A673 (cell line): ENCODE data around the gene RPS6KA2. TPM values are rescaled to one million over a fixed set of nuclear protein-coding genes. Genes with fewer than 3 reads are reported as not detected.

Experiments used
- BruUV-seq: library from RNA; stranded (reverse); fragments of 400-500 nt; replicated peaks from 2 replicates; lab custom pipeline; 2021; lab: Mats Ljungman, UMichigan
- CTCF ChIA-PET: fragments of 300-600 bp; sonication (Branson Sonifier 250); formaldehyde crosslinking; loops from one replicate; lab custom pipeline; 2022; ENCODE audit warnings: antibody characterized with exemption; lab: Charles Lee
- POLR2A ChIA-PET: fragments of 300-600 bp; sonication (Branson Sonifier 250); formaldehyde crosslinking; loops from one replicate; lab custom pipeline; 2022; ENCODE audit warnings: antibody characterized with exemption; ENCODE audit not compliant: low non-redundant PET; lab: Charles Lee
- DNase-seq: peaks from one replicate; pipeline ENCODE4 v3.0.0-alpha.2; 2015; ENCODE audit warnings: low spot score
- H3K27ac ChIP-seq: fragments of 200-600 bp; sonication (generic); 2 replicates; pipeline ENCODE4 v1.5.1; 2016; ENCODE audit warnings: mixed run types, low read depth, mild to moderate bottlenecking, mixed read lengths, antibody characterized with exemption, low read length; ENCODE audit not compliant: poor library complexity, severe bottlenecking
- H3K27me3 ChIP-seq: fragments of 200-600 bp; sonication (generic); replicated peaks from 2 replicates; pipeline ENCODE4 v1.6.1; 2017; ENCODE audit warnings: mixed run types, low read depth, mild to moderate bottlenecking, mixed read lengths, antibody characterized with exemption, low read length; ENCODE audit not compliant: insufficient read depth, poor library complexity
- H3K36me3 ChIP-seq: fragments of 200-600 bp; sonication (generic); 2 replicates; pipeline ENCODE4 v1.6.1; 2016; ENCODE audit warnings: mixed run types, mild to moderate bottlenecking, mixed read lengths, antibody characterized with exemption, low read length; ENCODE audit not compliant: insufficient read depth, poor library complexity, severe bottlenecking
- H3K4me1 ChIP-seq: fragments of 200-600 bp; sonication (generic); 2 replicates; pipeline ENCODE4 v1.6.1; 2017; ENCODE audit warnings: mixed run types, mild to moderate bottlenecking, mixed read lengths, antibody characterized with exemption, low read length; ENCODE audit not compliant: insufficient read depth, poor library complexity, severe bottlenecking
- H3K4me3 ChIP-seq: fragments of 200-600 bp; sonication (generic); 2 replicates; pipeline ENCODE4 v1.5.1; 2016; ENCODE audit warnings: low read depth, mixed run types, mild to moderate bottlenecking, mixed read lengths, low read length; ENCODE audit not compliant: poor library complexity, severe bottlenecking
- H3K9me3 ChIP-seq: fragments of 200-600 bp; sonication (generic); 2 replicates; pipeline ENCODE4 v1.6.1; 2016; ENCODE audit warnings: mixed run types, low read depth, mild to moderate bottlenecking, mixed read lengths, antibody characterized with exemption, low read length; ENCODE audit not compliant: poor library complexity, severe bottlenecking
- EZH2 ChIP-seq: fragments of 200-600 bp; sonication (generic); IDR thresholded peaks from 2 replicates; pipeline ENCODE4 v1.6.1; 2017; ENCODE audit warnings: borderline replicate concordance, low read depth, mild to moderate bottlenecking, mixed read lengths, antibody characterized with exemption, low read length; ENCODE audit not compliant: poor library complexity, severe bottlenecking
- intact Hi-C: fragments of 100-400 bp; cut with micrococcal nuclease; formaldehyde crosslinking; loops from one replicate; pipeline ENCODE4 v1.10.0; 2022; ENCODE audit not compliant: unreplicated experiment
- total RNA-seq: library from RNA; stranded (reverse); gene quantifications from 2 replicates; pipeline ENCODE4 v1.2.3, GENCODE V29; 2021
- TF ChIP-seq, protein P1 (sequence below): fragments of 300-800, 200-600 bp; sonication (generic); conservative IDR thresholded peaks from 2 replicates; pipeline ENCODE4 v1.5.1; 2017; ENCODE audit warnings: low read depth, mild to moderate bottlenecking, antibody characterized with exemption, low read length, moderate library complexity, mixed read lengths

The RPS6KA2 gene
- total RNA-seq, 1 experiment from 2014 or later: 30.1 TPM

DNA sequence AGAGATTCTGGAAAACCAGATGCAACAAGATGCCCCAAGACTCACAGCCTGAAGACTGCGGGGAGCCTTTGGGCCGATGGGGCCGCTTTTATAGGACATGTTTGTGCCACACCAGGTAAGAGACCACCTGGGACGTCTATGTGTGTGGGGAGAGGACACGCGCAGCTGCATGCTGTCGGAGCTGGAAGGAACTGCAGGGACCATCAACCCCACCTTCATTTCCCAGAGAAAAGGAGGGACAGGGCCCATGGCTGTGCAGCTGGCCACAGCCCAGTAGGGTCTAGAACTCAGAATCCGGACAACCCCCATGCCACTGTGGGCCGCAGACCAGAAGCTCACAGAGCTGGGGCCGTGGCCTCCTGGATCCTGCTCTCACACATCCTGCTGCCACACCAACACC, 144.0 kb downstream of the RPS6KA2 start:
- POLR2A ChIA-PET: interaction anchor here (0.6 kb wide), 1 partner anchor 265 kb away, joined by 3 read pairs; no protein-coding TSS in a partner anchor
- no peak overlapping the region for H3K4me3 ChIP-seq
- DNase-seq: no peak
- no peaks in the 10 kb centered on the region for H3K9me3 ChIP-seq
- H3K4me1 ChIP-seq: peaks cover 9% of the 10 kb centered on the region
- TF ChIP-seq, protein P1, sequence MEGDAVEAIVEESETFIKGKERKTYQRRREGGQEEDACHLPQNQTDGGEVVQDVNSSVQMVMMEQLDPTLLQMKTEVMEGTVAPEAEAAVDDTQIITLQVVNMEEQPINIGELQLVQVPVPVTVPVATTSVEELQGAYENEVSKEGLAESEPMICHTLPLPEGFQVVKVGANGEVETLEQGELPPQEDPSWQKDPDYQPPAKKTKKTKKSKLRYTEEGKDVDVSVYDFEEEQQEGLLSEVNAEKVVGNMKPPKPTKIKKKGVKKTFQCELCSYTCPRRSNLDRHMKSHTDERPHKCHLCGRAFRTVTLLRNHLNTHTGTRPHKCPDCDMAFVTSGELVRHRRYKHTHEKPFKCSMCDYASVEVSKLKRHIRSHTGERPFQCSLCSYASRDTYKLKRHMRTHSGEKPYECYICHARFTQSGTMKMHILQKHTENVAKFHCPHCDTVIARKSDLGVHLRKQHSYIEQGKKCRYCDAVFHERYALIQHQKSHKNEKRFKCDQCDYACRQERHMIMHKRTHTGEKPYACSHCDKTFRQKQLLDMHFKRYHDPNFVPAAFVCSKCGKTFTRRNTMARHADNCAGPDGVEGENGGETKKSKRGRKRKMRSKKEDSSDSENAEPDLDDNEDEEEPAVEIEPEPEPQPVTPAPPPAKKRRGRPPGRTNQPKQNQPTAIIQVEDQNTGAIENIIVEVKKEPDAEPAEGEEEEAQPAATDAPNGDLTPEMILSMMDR: no peak
- TF ChIP-seq EZH2: no peak
- BruUV-seq: no TSS peak
- no peak overlapping the region for H3K27ac ChIP-seq
- H3K27me3 ChIP-seq: no peaks in the 10 kb centered on the region
- CTCF ChIA-PET: no interaction called here
- intact Hi-C loops: no loop called here
- no peaks in the 10 kb centered on the region for H3K36me3 ChIP-seq

GRCh38 chr6:166478782-166479592, 148.1 kb downstream of the RPS6KA2 start:
- DNase-seq: no peak
- POLR2A ChIA-PET: no interaction called here
- intact Hi-C loops: no loop called here
- TF ChIP-seq, protein P1: no peak
- TF ChIP-seq EZH2: no peak
- Histone ChIP-seq H3K36me3 (no peaks in the 10 kb centered on the region), H3K27ac (no peak overlapping the region), H3K4me3 (no peak overlapping the region), H3K9me3 (no peaks in the 10 kb centered on the region), H3K4me1 (no peaks in the 10 kb centered on the region), H3K27me3 (no peaks in the 10 kb centered on the region)
- CTCF ChIA-PET: no interaction called here
- BruUV-seq: no TSS peak

- Histone ChIP-seq H3K27ac (no peak overlapping the region), H3K36me3 (no peaks in the 10 kb centered on the region), H3K27me3 (no peaks in the 10 kb centered on the region), H3K4me3 (no peak overlapping the region), H3K4me1 (no peaks in the 10 kb centered on the region), H3K9me3 (no peaks in the 10 kb centered on the region)
- intact Hi-C loops: no loop called here
- BruUV-seq: no TSS peak
- DNase-seq: no peak
- TF ChIP-seq EZH2: no peak
- TF ChIP-seq, protein P1: no peak
- ChIA-PET CTCF (no interaction called here), POLR2A (no interaction called here)
Measured at GRCh38 chr6:166477647-166478365, 149.2 kb downstream of the RPS6KA2 start.
